HG03045 (cell line): Measurements from ENCODE around the gene LRIT2.

Source experiments
- ATAC-seq: cut with Tn5 transposase; IDR thresholded peaks from one replicate; pipeline ENCODE4 v1.9.1; 2021; ENCODE audit warnings: mild to moderate bottlenecking, moderate library complexity; ENCODE audit not compliant: unreplicated experiment

LRIT2 gene

GRCh38 chr10:84243759-84244158, 18.4 kb upstream of the LRIT2 start:
- no peak for ATAC-seq

- ATAC-seq = no peak
Measured at GRCh38 chr10:84241185-84241790, 15.9 kb upstream of the LRIT2 start, which contains the start of gene LRIT1. Gene LRIT1 (minus strand): TSS chr10:84241546. CDS start chr10:84241439, 107 bp downstream.

GRCh38 chr10:84238909-84239308, 13.6 kb upstream of the LRIT2 start:
- no peak for ATAC-seq

GRCh38 chr10:84237199-84238051, 12.1 kb upstream of the LRIT2 start:
- no peak for ATAC-seq

- no peak for ATAC-seq
Measured at GRCh38 chr10:84236807-84237198, 11.5 kb upstream of the LRIT2 start.

- no peak for ATAC-seq
Measured at GRCh38 chr10:84235096-84235495, 9.8 kb upstream of the LRIT2 start.

GRCh38 chr10:84234479-84234878, 9.1 kb upstream of the LRIT2 start:
- ATAC-seq = no peak

GRCh38 chr10:84233940-84234339, 8.6 kb upstream of the LRIT2 start:
- ATAC-seq = no peak

GRCh38 chr10:84232376-84232775, 7.0 kb upstream of the LRIT2 start:
- ATAC-seq = no peak

GRCh38 chr10:84230359-84230758, 5.0 kb upstream of the LRIT2 start:
- no peak for ATAC-seq

GRCh38 chr10:84227810-84228209, 2.5 kb upstream of the LRIT2 start:
- no peak for ATAC-seq

- ATAC-seq = no peak
Measured at GRCh38 chr10:84226616-84227015, 1.3 kb upstream of the LRIT2 start.

- ATAC-seq = no peak
Measured at GRCh38 chr10:84224411-84225028, 824 bp downstream of the LRIT2 start.

GRCh38 chr10:84221916-84222315, 3.4 kb downstream of the LRIT2 start:
- ATAC-seq = no peak

GRCh38 chr10:84217746-84218145, 7.6 kb downstream of the LRIT2 start:
- no peak for ATAC-seq

GRCh38 chr10:84216834-84217233, 8.5 kb downstream of the LRIT2 start:
- ATAC-seq = no peak

GRCh38 chr10:84214612-84215235, 10.6 kb downstream of the LRIT2 start:
- peak; percentile 87 for ATAC-seq

GRCh38 chr10:84214046-84214572, 11.2 kb downstream of the LRIT2 start:
- ATAC-seq = peak; percentile 25

- no peak for ATAC-seq
Measured at GRCh38 chr10:84213076-84213475, 12.3 kb downstream of the LRIT2 start.

- no peak for ATAC-seq
Measured at GRCh38 chr10:84212014-84212413, 13.3 kb downstream of the LRIT2 start.

GRCh38 chr10:84211566-84211965, 13.8 kb downstream of the LRIT2 start:
- no peak for ATAC-seq
